GM12875 (cell line): Measurements from ENCODE around the gene GRAP2.

Experiments
- H3K4me3 ChIP-seq: one replicate; pipeline ENCODE4 v1.5.1; 2011; ENCODE audit warnings: low read depth, low read length, control low read depth
- TF ChIP-seq, protein P1 (sequence below): IDR thresholded peaks from 2 replicates; pipeline ENCODE4 v1.5.1; 2011; ENCODE audit warnings: low read depth, mild to moderate bottlenecking, control low read depth, inconsistent platforms, low read length, moderate library complexity, borderline replicate concordance; ENCODE audit not compliant: insufficient read depth

The GRAP2 gene

DNA sequence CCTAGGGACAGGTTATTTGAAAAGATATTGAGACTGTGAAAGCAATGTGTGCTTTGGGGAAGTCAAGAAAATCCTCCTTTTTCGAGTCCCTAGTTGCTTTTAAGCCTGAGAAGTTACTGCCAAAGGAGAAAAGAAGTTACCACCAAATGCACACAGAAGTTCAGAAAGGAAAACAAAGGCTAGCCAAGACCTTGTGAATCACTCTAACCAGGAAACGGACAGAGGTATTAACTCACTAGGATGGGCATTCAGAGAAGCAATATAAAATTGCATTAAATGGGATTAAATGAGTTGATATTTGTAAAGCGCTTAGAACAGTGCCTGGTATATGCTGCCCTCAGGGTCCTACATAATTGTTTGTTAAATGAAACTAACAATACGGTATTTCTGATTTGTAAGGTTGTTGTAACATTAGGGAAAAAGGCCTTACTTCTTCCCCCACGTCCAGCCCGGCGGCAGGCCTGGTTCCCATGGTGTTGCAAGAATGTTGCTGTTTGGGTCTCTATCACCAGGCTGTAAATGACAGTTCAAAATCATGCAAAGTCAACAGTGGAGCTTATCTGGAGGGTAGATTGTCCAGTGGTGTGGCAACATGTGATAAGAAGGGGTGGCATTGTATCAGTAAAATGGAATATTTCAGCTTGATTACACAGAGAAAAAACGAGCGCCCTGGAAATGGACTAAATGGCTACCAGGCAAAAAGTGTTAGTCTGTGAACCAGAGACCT is 66.4 kb downstream of the GRAP2 start:
- no peak overlapping the region for H3K4me3 ChIP-seq
- TF ChIP-seq, protein P1, sequence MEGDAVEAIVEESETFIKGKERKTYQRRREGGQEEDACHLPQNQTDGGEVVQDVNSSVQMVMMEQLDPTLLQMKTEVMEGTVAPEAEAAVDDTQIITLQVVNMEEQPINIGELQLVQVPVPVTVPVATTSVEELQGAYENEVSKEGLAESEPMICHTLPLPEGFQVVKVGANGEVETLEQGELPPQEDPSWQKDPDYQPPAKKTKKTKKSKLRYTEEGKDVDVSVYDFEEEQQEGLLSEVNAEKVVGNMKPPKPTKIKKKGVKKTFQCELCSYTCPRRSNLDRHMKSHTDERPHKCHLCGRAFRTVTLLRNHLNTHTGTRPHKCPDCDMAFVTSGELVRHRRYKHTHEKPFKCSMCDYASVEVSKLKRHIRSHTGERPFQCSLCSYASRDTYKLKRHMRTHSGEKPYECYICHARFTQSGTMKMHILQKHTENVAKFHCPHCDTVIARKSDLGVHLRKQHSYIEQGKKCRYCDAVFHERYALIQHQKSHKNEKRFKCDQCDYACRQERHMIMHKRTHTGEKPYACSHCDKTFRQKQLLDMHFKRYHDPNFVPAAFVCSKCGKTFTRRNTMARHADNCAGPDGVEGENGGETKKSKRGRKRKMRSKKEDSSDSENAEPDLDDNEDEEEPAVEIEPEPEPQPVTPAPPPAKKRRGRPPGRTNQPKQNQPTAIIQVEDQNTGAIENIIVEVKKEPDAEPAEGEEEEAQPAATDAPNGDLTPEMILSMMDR = no peak

DNA sequence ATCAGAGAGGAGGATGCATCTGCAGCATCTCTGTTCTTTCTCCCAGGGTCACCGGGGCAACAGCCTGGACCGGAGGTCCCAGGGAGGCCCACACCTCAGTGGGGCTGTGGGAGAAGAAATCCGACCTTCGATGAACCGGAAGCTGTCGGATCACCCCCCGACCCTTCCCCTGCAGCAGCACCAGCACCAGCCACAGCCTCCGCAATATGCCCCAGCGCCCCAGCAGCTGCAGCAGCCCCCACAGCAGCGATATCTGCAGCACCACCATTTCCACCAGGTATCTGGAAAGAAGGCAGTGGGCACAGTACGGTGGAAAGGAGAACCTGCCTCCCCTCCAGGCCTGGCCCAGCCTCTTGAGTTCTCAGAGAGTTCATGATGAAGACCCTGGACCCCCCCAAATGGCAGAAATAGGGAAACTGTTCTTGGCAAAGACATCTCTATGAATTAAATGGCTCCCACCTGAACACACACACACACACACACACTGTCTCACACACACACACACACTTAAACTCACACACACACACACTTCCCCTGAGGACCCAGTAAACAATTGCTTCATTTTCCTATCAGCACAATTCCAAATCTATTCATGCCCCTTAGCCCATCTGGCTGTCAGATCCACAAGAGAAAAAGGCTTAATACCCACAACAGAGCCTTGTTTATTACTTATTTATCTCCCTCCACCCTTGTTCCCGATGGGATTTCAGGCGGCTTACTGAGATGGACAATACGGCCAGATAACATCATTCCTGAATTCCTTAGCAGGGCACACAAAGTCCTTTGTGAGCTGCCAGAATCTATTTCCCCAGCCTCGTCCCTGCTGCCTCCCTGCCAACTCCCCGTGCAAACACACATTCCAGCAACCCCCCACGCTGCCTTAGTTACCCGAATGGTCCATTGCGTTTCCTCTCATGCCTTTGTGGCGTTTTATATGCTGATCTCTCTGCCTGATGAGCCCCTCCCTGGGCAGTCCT is 67.4 kb downstream of the GRAP2 start:
- H3K4me3 ChIP-seq = no peak overlapping the region
- TF ChIP-seq, protein P1 = no peak

DNA sequence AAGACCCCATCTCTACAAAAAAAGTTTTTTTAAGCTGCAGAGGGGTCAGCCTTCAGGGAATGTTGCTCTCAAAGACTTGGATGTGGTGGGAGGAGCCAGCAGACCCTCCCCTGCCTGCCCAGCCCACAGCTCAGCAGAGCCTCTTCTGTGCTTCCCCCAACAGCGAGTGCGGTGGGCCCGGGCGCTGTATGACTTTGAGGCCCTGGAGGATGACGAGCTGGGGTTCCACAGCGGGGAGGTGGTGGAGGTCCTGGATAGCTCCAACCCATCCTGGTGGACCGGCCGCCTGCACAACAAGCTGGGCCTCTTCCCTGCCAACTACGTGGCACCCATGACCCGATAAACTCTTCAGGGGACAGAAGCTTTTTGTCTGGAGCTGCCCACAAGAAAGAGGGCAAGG is 69.9 kb downstream of the GRAP2 start:
- TF ChIP-seq, protein P1 = no peak
- no peak overlapping the region for H3K4me3 ChIP-seq

DNA sequence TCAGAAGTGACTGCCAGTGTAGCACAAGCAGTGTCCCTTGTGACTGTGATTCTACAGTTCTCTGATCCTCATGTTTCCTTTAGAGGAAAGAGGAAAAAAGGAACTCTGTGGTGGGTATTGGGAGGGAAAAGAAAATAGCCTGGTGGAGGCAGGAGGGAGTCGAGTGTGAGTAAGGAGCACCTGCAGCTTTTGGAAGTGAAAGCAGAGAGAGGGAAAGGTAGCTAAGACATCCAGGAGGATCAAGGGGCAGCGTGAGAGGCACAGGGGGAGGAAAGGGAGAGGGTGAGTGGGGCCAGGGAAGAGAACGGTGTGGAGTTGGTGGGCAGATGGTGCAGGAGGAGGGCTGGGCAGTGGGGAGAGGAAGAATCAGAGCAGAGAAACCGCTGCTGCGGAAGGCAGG is 71.8 kb downstream of the GRAP2 start:
- TF ChIP-seq, protein P1 = no peak
- no peak overlapping the region for H3K4me3 ChIP-seq

DNA sequence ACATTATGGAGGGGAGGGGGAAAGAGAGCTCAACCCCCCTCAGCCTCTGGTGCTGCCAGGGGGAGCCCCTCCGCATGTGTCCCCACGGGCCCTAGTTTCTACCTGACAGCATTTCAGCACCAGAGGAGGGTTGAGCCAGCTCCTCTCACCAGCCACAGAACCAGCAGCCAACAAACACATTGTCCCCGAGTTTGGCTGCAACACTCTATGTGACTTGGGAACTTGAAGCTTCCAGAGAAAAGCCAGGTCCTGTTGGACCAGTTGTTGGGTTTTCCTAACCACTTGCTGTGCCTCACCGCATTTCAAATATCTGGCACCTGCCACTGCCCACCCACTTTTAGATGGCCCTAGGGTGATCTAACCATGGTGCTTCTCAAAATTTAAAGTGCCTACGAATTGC is 72.8 kb downstream of the GRAP2 start:
- TF ChIP-seq, protein P1 = no peak
- H3K4me3 ChIP-seq = no peak overlapping the region

DNA sequence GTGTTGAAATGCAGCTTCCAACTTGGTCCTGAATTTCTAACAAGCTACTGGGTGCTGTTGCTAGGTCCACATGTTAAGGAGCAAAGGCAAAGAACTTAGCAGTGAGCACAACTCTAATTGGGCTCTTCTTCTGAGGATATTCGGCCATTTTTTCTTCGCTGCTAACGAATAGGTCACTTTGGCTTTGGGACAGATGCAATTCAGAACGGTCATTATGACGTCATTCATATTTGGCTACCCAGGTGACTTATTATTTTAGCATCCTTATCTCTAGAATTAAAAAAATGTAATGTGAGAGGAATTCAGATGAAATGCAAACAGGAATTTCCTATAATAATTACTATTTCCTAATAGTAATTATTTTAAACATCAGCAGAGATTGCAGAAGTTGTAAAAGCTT is 73.2 kb downstream of the GRAP2 start:
- TF ChIP-seq, protein P1 = no peak
- no peak overlapping the region for H3K4me3 ChIP-seq

DNA sequence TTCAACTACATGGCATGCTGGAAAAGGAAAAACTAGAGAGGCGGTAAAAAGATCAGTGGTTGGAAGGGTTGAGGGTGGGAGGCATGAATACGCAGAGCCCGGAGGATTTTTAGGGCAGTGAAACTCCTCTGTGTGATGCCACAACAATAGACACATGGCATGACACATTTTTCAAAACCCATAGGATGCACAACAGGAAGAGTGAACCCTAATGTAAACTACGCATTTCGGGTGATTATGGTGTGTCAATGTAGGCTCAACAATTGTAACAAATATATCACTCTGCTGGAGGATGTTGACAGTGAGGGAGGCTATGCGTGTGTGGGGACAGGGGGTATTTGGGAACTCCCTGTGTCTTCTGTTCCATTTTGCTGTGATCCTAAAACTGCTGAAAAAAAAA is 78.2 kb downstream of the GRAP2 start:
- no peak overlapping the region for H3K4me3 ChIP-seq
- TF ChIP-seq, protein P1 = no peak
